ENCODE results near the gene NBAS.

- no peak for TF ChIP-seq CTCF (conservative IDR thresholded peaks at IDR 0.05)
- no peak for TF ChIP-seq EZH2 (IDR thresholded peaks at IDR 0.05; ENCODE audit: low read depth)
Measured at GRCh38 chr2:15223887-15224286, 337.2 kb downstream of the NBAS start.
